ENCODE data around the gene EMC10. TPM values are rescaled to one million over a fixed set of nuclear protein-coding genes. Genes with fewer than 3 reads are reported as not detected.

The EMC10 gene
- total and polyA plus RNA-seq, 2 experiments from 2014 or later: 35.6 to 160 TPM

DNA sequence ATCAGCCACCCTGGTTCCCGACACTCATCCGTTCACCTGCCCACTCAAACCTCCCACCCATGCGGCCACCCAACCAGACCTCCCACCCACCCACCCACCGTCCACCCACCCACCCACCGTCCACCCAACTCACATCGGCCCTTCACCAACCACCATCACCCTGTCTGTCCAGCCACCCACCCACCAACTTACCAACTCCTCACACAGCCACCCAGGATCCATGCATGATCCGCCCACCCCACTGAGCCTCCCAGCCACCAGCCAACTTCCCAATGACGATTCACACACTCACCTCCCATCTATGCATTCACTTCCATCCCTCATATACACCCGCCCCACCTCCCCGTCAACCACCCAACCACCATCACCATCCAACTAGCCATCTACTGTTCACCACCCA, 30.4 kb downstream of the EMC10 start:
- Histone ChIP-seq H3K79me2 (no peaks in the 10 kb centered on the region), H3K36me3 (replicated peaks; ENCODE audit: insufficient read depth, low read depth) (no peaks in the 10 kb centered on the region), H4K20me1 (ENCODE audit: insufficient read depth, poor library complexity, severe bottlenecking) (no peaks in the 10 kb centered on the region), H3K4me2 (no peak overlapping the region), H3K9me2 (replicated peaks; ENCODE audit: insufficient read depth) (no peaks in the 10 kb centered on the region), H3K9me3 (ENCODE audit: low read depth) (no peaks in the 10 kb centered on the region), H3K4me1 (ENCODE audit: insufficient read depth) (peaks cover 5% of the 10 kb centered on the region), H3K4me3 (no peak overlapping the region), H3K27me3 (no peaks in the 10 kb centered on the region), H3K27ac (no peak overlapping the region), H2AFZ (no peak overlapping the region)
- DNase-seq (ENCODE audit: low spot score): no peak
- WGBS (ENCODE audit: low lambda C conversion rate, missing lambda C conversion rate): 100% methylated on average over 1 of the region's 10 CpGs
- TF ChIP-seq EZH2phosphoT487 (IDR thresholded peaks at IDR 0.05; ENCODE audit: low read depth, severe bottlenecking, unreplicated experiment) (no peak), EZH2 (IDR thresholded peaks at IDR 0.05; ENCODE audit: borderline replicate concordance) (no peak)
- TF ChIP-seq, protein P1, sequence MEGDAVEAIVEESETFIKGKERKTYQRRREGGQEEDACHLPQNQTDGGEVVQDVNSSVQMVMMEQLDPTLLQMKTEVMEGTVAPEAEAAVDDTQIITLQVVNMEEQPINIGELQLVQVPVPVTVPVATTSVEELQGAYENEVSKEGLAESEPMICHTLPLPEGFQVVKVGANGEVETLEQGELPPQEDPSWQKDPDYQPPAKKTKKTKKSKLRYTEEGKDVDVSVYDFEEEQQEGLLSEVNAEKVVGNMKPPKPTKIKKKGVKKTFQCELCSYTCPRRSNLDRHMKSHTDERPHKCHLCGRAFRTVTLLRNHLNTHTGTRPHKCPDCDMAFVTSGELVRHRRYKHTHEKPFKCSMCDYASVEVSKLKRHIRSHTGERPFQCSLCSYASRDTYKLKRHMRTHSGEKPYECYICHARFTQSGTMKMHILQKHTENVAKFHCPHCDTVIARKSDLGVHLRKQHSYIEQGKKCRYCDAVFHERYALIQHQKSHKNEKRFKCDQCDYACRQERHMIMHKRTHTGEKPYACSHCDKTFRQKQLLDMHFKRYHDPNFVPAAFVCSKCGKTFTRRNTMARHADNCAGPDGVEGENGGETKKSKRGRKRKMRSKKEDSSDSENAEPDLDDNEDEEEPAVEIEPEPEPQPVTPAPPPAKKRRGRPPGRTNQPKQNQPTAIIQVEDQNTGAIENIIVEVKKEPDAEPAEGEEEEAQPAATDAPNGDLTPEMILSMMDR (IDR thresholded peaks at IDR 0.05; ENCODE audit: poor library complexity): no peak

DNA sequence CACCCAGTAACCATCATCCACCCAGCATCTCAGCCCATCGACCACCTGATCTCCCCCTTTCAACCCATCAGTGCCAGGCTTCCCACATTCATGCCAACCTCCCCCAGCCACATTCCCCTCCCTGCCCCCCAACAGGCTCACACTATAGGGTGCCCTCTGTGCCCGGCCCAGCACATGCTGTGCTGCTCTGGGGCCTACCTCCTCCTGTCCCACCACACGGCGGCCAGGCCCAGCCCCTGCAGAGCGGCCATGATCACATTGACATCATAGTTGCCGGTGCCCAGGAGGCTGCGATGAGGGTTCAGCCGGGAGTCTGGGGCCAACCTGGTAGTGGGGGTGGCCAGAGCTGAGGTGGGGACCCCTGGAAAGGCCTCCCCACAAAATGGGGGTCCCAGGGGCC, 31.1 kb downstream of the EMC10 start:
- no peaks in the 10 kb centered on the region for H3K27me3 ChIP-seq
- no peaks in the 10 kb centered on the region for H3K36me3 ChIP-seq (replicated peaks; ENCODE audit: insufficient read depth, low read depth)
- H3K27ac ChIP-seq: no peak overlapping the region
- H3K9me3 ChIP-seq (ENCODE audit: low read depth): no peaks in the 10 kb centered on the region
- H3K9me2 ChIP-seq (replicated peaks; ENCODE audit: insufficient read depth): no peaks in the 10 kb centered on the region
- H3K79me2 ChIP-seq: no peaks in the 10 kb centered on the region
- TF ChIP-seq EZH2phosphoT487 (IDR thresholded peaks at IDR 0.05; ENCODE audit: low read depth, severe bottlenecking, unreplicated experiment): no peak
- TF ChIP-seq, protein P1 (IDR thresholded peaks at IDR 0.05; ENCODE audit: poor library complexity): no peak
- TF ChIP-seq EZH2 (IDR thresholded peaks at IDR 0.05; ENCODE audit: borderline replicate concordance): no peak
- no peak overlapping the region for H3K4me3 ChIP-seq
- peaks cover 5% of the 10 kb centered on the region for H3K4me1 ChIP-seq (ENCODE audit: insufficient read depth)
- whole genome bisulfite sequencing (ENCODE audit: low lambda C conversion rate, missing lambda C conversion rate): 94% methylated on average over 8 of the region's 8 CpGs
- H3K4me2 ChIP-seq: no peak overlapping the region
- no peaks in the 10 kb centered on the region for H4K20me1 ChIP-seq (ENCODE audit: insufficient read depth, poor library complexity, severe bottlenecking)
- H2AFZ ChIP-seq: no peak overlapping the region
- no peak for DNase-seq (ENCODE audit: low spot score)

DNA sequence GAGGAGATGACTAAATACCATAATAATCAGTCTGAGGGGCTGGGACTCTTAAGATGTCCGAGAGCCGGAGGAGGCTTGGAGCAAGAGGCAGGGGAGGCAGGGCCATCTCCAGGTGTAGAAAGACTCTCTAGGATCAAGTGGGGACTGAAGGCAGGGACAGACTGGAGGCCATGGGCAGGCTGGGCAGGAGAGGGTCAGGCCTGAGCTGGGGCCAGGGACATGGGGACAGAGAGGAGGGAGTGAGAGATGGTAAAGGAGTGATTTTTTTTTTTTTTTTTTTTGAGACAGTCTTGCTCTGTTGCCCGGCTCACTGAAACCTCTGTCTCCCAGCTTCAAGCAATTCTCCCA, 32.5 kb downstream of the EMC10 start:
- no peak for DNase-seq (ENCODE audit: low spot score)
- Histone ChIP-seq H3K4me2 (no peak overlapping the region), H3K27ac (no peak overlapping the region), H2AFZ (no peak overlapping the region), H3K4me1 (ENCODE audit: insufficient read depth) (peaks cover 5% of the 10 kb centered on the region), H3K9me2 (replicated peaks; ENCODE audit: insufficient read depth) (no peaks in the 10 kb centered on the region), H3K4me3 (no peak overlapping the region), H4K20me1 (ENCODE audit: insufficient read depth, poor library complexity, severe bottlenecking) (no peaks in the 10 kb centered on the region), H3K36me3 (replicated peaks; ENCODE audit: insufficient read depth, low read depth) (no peaks in the 10 kb centered on the region), H3K79me2 (no peaks in the 10 kb centered on the region), H3K9me3 (ENCODE audit: low read depth) (no peaks in the 10 kb centered on the region), H3K27me3 (no peaks in the 10 kb centered on the region)
- TF ChIP-seq EZH2 (IDR thresholded peaks at IDR 0.05; ENCODE audit: borderline replicate concordance) (no peak), EZH2phosphoT487 (IDR thresholded peaks at IDR 0.05; ENCODE audit: low read depth, severe bottlenecking, unreplicated experiment) (no peak)
- TF ChIP-seq, protein P1 (IDR thresholded peaks at IDR 0.05; ENCODE audit: poor library complexity): no peak
- WGBS (ENCODE audit: low lambda C conversion rate, missing lambda C conversion rate): 86% methylated on average over 3 of the region's 3 CpGs

DNA sequence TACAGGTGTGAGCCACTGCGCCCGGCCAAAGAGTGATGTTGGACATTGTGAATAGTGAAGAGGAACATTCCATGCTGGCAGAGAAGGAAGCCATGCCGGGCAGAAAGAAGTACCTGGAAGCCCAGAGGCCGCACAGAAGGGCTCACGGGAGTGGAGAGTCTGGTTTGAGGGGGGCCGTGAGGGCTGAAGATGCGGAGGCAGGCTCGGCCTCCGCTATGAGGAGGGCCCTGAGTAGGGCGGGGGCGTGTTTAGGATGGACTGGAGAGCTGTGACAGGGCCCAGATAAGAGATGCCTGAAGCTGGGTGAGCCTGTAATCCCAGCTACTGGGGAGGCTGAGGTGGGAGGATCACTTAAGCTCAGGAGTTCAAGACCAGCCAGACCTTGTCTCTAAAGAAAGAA, 33.1 kb downstream of the EMC10 start:
- 93% methylated on average over 11 of the region's 11 CpGs for WGBS (ENCODE audit: low lambda C conversion rate, missing lambda C conversion rate)
- peaks cover 5% of the 10 kb centered on the region for H3K4me1 ChIP-seq (ENCODE audit: insufficient read depth)
- H3K9me2 ChIP-seq (replicated peaks; ENCODE audit: insufficient read depth): no peaks in the 10 kb centered on the region
- no peak overlapping the region for H3K27ac ChIP-seq
- TF ChIP-seq EZH2 (IDR thresholded peaks at IDR 0.05; ENCODE audit: borderline replicate concordance) (no peak), EZH2phosphoT487 (IDR thresholded peaks at IDR 0.05; ENCODE audit: low read depth, severe bottlenecking, unreplicated experiment) (no peak)
- TF ChIP-seq, protein P1 (IDR thresholded peaks at IDR 0.05; ENCODE audit: poor library complexity): no peak
- H3K27me3 ChIP-seq: no peaks in the 10 kb centered on the region
- no peaks in the 10 kb centered on the region for H3K36me3 ChIP-seq (replicated peaks; ENCODE audit: insufficient read depth, low read depth)
- H2AFZ ChIP-seq: no peak overlapping the region
- no peaks in the 10 kb centered on the region for H3K9me3 ChIP-seq (ENCODE audit: low read depth)
- H3K4me3 ChIP-seq: no peak overlapping the region
- H3K4me2 ChIP-seq: no peak overlapping the region
- no peaks in the 10 kb centered on the region for H4K20me1 ChIP-seq (ENCODE audit: insufficient read depth, poor library complexity, severe bottlenecking)
- DNase-seq (ENCODE audit: low spot score): no peak
- H3K79me2 ChIP-seq: no peaks in the 10 kb centered on the region
